AG04450 (cell line): ENCODE results near the gene ST8SIA1. TPM values are rescaled to one million over a fixed set of nuclear protein-coding genes. Genes with fewer than 3 reads are reported as not detected.

Experiments
- CTCF ChIA-PET: fragments of 300-600, 350-600 bp; formaldehyde crosslinking; extraction: SDS; loops from one replicate; lab custom pipeline; 2022; ENCODE audit warnings: antibody characterized with exemption, inconsistent platforms; lab: Charles Lee
- POLR2A ChIA-PET: fragments of 350-600 bp; formaldehyde crosslinking; extraction: SDS; loops from one replicate; lab custom pipeline; 2021; ENCODE audit warnings: antibody characterized with exemption, inconsistent platforms; lab: Yijun Ruan, JAX
- DNase-seq: peaks from one replicate; pipeline ENCODE4 v3.0.0-alpha.2; 2011; ENCODE audit warnings: low read depth, low spot score
- H3K27ac ChIP-seq: one replicate; pipeline ENCODE4 v1.5.1; 2012; ENCODE audit warnings: low read depth, low read length, control low read depth
- H3K27me3 ChIP-seq: one replicate; pipeline ENCODE4 v1.6.0; 2012; ENCODE audit warnings: low read length; ENCODE audit not compliant: control insufficient read depth, insufficient read depth
- H3K4me3 ChIP-seq: 2 replicates; pipeline ENCODE4 v1.5.1; 2011; ENCODE audit warnings: mild to moderate bottlenecking, low read depth, low read length, control low read depth
- H3K9me3 ChIP-seq: 2 replicates; pipeline ENCODE4 v1.5.1; 2012; ENCODE audit warnings: low read length; ENCODE audit not compliant: control insufficient read depth, insufficient read depth
- polyA plus RNA-seq: library from polyadenylated mRNA; depleted of rRNA; stranded (reverse); fragments of >200 nt; gene quantifications from 2 replicates; pipeline ENCODE4 v1.2.3, GENCODE V29; 2011
- TF ChIP-seq, protein P1 (sequence below): IDR thresholded peaks from 2 replicates; pipeline ENCODE4 v1.5.1; 2011; ENCODE audit warnings: low read depth, low read length, control low read depth, inconsistent platforms

The ST8SIA1 gene
- polyA plus RNA-seq, 1 experiment, result 0.26 TPM

DNA sequence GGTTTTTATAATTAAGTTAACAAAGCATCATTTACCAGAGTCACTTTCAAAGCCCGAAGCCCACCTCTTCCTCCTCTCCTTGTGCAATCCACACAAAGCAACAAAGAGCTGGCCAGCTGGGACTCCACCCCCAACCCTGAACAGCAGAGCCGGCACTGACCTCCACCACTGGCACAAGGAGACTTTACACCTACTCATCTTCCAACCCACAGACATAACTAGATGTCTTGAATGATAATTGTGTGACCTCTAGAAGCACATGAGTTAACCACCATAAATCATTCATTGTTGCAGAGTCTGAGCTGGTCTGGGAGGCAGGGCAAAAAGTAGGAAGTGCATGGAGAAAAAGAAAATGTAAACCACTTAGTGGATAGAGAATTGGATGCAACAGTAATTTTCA is 72.2 kb downstream of the ST8SIA1 start:
- CTCF ChIA-PET, result no interaction called here
- no peaks in the 10 kb centered on the region for H3K27me3 ChIP-seq
- no peak for DNase-seq
- POLR2A ChIA-PET, result no interaction called here
- TF ChIP-seq, protein P1, sequence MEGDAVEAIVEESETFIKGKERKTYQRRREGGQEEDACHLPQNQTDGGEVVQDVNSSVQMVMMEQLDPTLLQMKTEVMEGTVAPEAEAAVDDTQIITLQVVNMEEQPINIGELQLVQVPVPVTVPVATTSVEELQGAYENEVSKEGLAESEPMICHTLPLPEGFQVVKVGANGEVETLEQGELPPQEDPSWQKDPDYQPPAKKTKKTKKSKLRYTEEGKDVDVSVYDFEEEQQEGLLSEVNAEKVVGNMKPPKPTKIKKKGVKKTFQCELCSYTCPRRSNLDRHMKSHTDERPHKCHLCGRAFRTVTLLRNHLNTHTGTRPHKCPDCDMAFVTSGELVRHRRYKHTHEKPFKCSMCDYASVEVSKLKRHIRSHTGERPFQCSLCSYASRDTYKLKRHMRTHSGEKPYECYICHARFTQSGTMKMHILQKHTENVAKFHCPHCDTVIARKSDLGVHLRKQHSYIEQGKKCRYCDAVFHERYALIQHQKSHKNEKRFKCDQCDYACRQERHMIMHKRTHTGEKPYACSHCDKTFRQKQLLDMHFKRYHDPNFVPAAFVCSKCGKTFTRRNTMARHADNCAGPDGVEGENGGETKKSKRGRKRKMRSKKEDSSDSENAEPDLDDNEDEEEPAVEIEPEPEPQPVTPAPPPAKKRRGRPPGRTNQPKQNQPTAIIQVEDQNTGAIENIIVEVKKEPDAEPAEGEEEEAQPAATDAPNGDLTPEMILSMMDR, result no peak
- H3K9me3 ChIP-seq, result no peaks in the 10 kb centered on the region
- H3K4me3 ChIP-seq, result no peak overlapping the region
- H3K27ac ChIP-seq, result no peak overlapping the region

DNA sequence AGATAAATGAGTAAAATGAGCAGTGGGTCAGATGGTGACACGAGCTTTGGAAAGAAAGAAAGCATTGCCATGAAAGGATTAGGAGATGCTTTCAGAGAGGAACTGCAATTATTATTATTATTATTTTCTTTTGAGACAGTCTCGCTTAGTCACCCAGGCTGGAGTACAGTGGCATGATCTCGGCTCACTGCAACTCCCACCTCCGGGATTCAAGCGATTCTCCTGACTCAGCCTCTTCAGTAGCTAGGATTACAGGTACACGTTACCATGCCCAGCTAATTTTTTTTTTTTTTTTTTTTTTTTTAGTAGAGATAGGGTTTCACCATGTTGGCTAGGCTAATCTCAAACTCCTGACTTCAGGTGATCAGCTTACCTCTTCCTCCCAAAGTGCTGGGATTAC is 77.4 kb downstream of the ST8SIA1 start:
- POLR2A ChIA-PET, result no interaction called here

DNA sequence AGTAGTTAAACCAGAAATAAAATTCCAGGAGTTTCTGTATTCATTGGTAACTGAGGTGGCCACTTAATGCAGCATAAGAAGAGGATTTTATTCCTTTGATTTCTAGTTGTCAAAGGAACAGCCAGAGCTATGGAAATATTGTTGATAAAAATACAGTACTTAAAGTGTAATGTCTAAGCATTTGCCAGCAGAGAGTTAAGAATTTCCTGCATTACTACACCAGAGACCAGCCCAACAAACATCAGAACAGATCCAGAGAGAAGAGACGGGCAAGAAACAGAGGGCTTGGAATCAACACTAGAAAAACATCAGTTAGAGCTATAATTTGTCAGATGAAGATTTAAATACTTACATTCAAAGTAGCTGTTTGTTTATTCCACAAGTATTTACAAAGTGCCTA is 77.9 kb downstream of the ST8SIA1 start:
- POLR2A ChIA-PET, result no interaction called here

More for the DNA sequence above, 77.4 kb downstream of the ST8SIA1 start:
- Histone ChIP-seq H3K27ac (no peak overlapping the region), H3K9me3 (no peaks in the 10 kb centered on the region), H3K27me3 (peaks cover 14% of the 10 kb centered on the region), H3K4me3 (no peak overlapping the region)
- no peak for DNase-seq
- CTCF ChIA-PET, result interaction anchor here (0.6 to 1.0 kb wide), 3 partner anchors 12 to 558 kb away, joined by 3 read pairs; no protein-coding TSS in a partner anchor
- TF ChIP-seq, protein P1, result no peak

DNA sequence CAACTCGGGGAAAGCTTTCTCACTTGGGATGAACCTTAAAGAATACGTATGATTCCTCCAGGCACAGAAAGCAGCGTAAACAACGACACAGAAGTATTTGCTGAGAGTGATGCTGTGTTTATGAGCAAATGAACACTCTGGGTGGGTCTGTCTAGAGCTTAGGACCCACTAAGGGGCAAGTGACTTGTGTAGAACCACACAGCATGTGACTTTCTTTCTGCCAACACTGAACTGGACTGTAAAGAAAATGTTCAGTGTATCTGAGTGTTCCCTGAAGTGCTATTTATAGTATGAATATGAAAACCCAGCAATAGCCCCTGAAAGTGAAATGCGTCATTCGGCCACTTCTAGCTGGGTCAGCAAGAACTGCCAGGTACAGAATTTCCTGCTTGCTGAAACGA is 78.5 kb downstream of the ST8SIA1 start:
- peaks cover 14% of the 10 kb centered on the region for H3K27me3 ChIP-seq
- TF ChIP-seq, protein P1, result no peak
- DNase-seq, result no peak
- POLR2A ChIA-PET, result no interaction called here
- peak overlapping the region; percentile 21 for H3K27ac ChIP-seq
- CTCF ChIA-PET, result interaction anchor here (1.0 kb wide), 1 partner anchor 203 kb away, joined by 7 read pairs; no protein-coding TSS in a partner anchor
- no peaks in the 10 kb centered on the region for H3K9me3 ChIP-seq
- H3K4me3 ChIP-seq, result no peak overlapping the region

More for the DNA sequence above, 77.9 kb downstream of the ST8SIA1 start:
- Histone ChIP-seq H3K27me3 (peaks cover 14% of the 10 kb centered on the region), H3K9me3 (no peaks in the 10 kb centered on the region), H3K4me3 (no peak overlapping the region), H3K27ac (no peak overlapping the region)
- TF ChIP-seq, protein P1, result no peak
- DNase-seq, result no peak
- CTCF ChIA-PET, result interaction anchor here (0.7 to 1.0 kb wide), 3 partner anchors 12 to 267 kb away, joined by 3 to 7 read pairs (median 3); no protein-coding TSS in a partner anchor

DNA sequence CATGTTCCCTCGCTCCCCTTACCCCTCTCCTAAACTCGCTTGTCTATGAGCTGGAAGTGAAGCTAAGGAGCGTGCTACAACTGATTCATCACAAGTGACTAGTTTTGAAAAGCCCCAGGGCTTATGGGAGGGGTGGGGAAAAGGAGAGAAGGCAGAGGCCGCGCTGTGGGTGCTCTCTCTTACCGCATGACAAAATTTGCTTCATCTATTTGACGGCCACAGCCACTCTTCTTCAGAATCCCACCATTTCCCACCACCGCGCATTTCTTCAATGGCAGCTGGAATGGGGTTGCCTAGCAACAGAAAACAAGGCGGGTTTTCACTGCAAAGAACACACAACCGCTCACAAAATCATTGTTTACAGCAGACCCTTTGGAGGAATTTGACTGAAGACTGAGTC is 79.4 kb downstream of the ST8SIA1 start:
- TF ChIP-seq, protein P1, result no peak
- H3K9me3 ChIP-seq, result no peaks in the 10 kb centered on the region
- no peak overlapping the region for H3K27ac ChIP-seq
- peaks cover 14% of the 10 kb centered on the region for H3K27me3 ChIP-seq
- ChIA-PET CTCF (no interaction called here), POLR2A (no interaction called here)
- no peak overlapping the region for H3K4me3 ChIP-seq
- no peak for DNase-seq
